ES-I3 (cell line): Measurements from ENCODE around the gene NUAK1.
A peak's percentile ranks its signal among the peaks of the same experiment; 100 is the strongest.

Experiments
- H3K36me3 ChIP-seq: 2 replicates; pipeline ENCODE4 v1.6.1; 2013; ENCODE audit warnings: mild to moderate bottlenecking, low read length, control low read depth, moderate library complexity; ENCODE audit not compliant: insufficient read depth
- H3K4me1 ChIP-seq: 2 replicates; pipeline ENCODE4 v1.6.1; 2013; ENCODE audit warnings: mild to moderate bottlenecking, control low read depth, low read length; ENCODE audit not compliant: insufficient read depth
- H3K9ac ChIP-seq: 2 replicates; pipeline ENCODE4 v1.6.1; 2013; ENCODE audit warnings: low read depth, mild to moderate bottlenecking, low read length, moderate library complexity
- H3K9me3 ChIP-seq: 2 replicates; pipeline ENCODE4 v1.6.1; 2013; ENCODE audit warnings: mild to moderate bottlenecking, low read length, moderate library complexity; ENCODE audit not compliant: control insufficient read depth, insufficient read depth

The NUAK1 gene

GRCh38 chr12:106114447-106115068, 24.2 kb downstream of the NUAK1 start:
- Histone ChIP-seq H3K4me1 (peaks cover 77% of the 10 kb centered on the region), H3K36me3 (no peaks in the 10 kb centered on the region), H3K9ac (no peak overlapping the region; the same call in 1 of the 2 replicates), H3K9me3 (no peaks in the 10 kb centered on the region)

- Histone ChIP-seq H3K9me3 (no peaks in the 10 kb centered on the region), H3K9ac (no peak overlapping the region; the same call in 1 of the 2 replicates), H3K4me1 (peaks cover 77% of the 10 kb centered on the region), H3K36me3 (no peaks in the 10 kb centered on the region)
Measured at GRCh38 chr12:106113824-106114446, 24.8 kb downstream of the NUAK1 start.

- H3K4me1 ChIP-seq = peaks cover 75% of the 10 kb centered on the region
- no peak overlapping the region for H3K9ac ChIP-seq
- no peaks in the 10 kb centered on the region for H3K36me3 ChIP-seq
- H3K9me3 ChIP-seq = no peaks in the 10 kb centered on the region
Measured at GRCh38 chr12:106113446-106113823, 25.3 kb downstream of the NUAK1 start.

- Histone ChIP-seq H3K9me3 (no peaks in the 10 kb centered on the region), H3K4me1 (peaks cover 76% of the 10 kb centered on the region), H3K36me3 (no peaks in the 10 kb centered on the region), H3K9ac (no peak overlapping the region)
Measured at GRCh38 chr12:106113042-106113441, 25.7 kb downstream of the NUAK1 start.

GRCh38 chr12:106112145-106112821, 26.5 kb downstream of the NUAK1 start:
- Histone ChIP-seq H3K9ac (no peak overlapping the region), H3K9me3 (no peaks in the 10 kb centered on the region), H3K4me1 (peaks cover 81% of the 10 kb centered on the region), H3K36me3 (no peaks in the 10 kb centered on the region)

- Histone ChIP-seq H3K9ac (no peak overlapping the region), H3K9me3 (no peaks in the 10 kb centered on the region), H3K4me1 (peaks cover 93% of the 10 kb centered on the region), H3K36me3 (no peaks in the 10 kb centered on the region)
Measured at GRCh38 chr12:106110626-106111300, 28.0 kb downstream of the NUAK1 start.

- Histone ChIP-seq H3K9ac (no peak overlapping the region), H3K4me1 (peaks cover 84% of the 10 kb centered on the region), H3K9me3 (no peaks in the 10 kb centered on the region)
Measured at GRCh38 chr12:106109168-106109910, 29.4 kb downstream of the NUAK1 start.

GRCh38 chr12:106108185-106108835, 30.4 kb downstream of the NUAK1 start:
- Histone ChIP-seq H3K4me1 (peaks cover 75% of the 10 kb centered on the region), H3K36me3 (no peaks in the 10 kb centered on the region), H3K9me3 (no peaks in the 10 kb centered on the region), H3K9ac (0 out of 2 replicates have a peak overlapping the region, but pooled peaks have one; percentile 5)

More at GRCh38 chr12:106109168-106109910, 29.4 kb downstream of the NUAK1 start:
- no peaks in the 10 kb centered on the region for H3K36me3 ChIP-seq

- Histone ChIP-seq H3K9me3 (no peaks in the 10 kb centered on the region), H3K9ac (no peak overlapping the region), H3K36me3 (no peaks in the 10 kb centered on the region), H3K4me1 (peaks cover 68% of the 10 kb centered on the region)
Measured at GRCh38 chr12:106107566-106107965, 31.2 kb downstream of the NUAK1 start.

GRCh38 chr12:106106892-106107291, 31.9 kb downstream of the NUAK1 start:
- H3K4me1 ChIP-seq = peaks cover 61% of the 10 kb centered on the region
- H3K9ac ChIP-seq = no peak overlapping the region
- no peaks in the 10 kb centered on the region for H3K9me3 ChIP-seq
- H3K36me3 ChIP-seq = no peaks in the 10 kb centered on the region

- no peaks in the 10 kb centered on the region for H3K9me3 ChIP-seq
- H3K4me1 ChIP-seq = peaks cover 54% of the 10 kb centered on the region
- no peak overlapping the region for H3K9ac ChIP-seq
- H3K36me3 ChIP-seq = no peaks in the 10 kb centered on the region
Measured at GRCh38 chr12:106106061-106106566, 32.6 kb downstream of the NUAK1 start.

- H3K36me3 ChIP-seq = no peaks in the 10 kb centered on the region; the same call in 1 of the 2 replicates
- no peak overlapping the region for H3K9ac ChIP-seq
- peaks cover 38% of the 10 kb centered on the region for H3K4me1 ChIP-seq
- no peaks in the 10 kb centered on the region for H3K9me3 ChIP-seq
Measured at GRCh38 chr12:106101803-106102202, 37.0 kb downstream of the NUAK1 start.

GRCh38 chr12:106098691-106099200, 40.0 kb downstream of the NUAK1 start:
- Histone ChIP-seq H3K36me3 (peaks cover 3% of the 10 kb centered on the region), H3K9me3 (no peaks in the 10 kb centered on the region), H3K9ac (no peak overlapping the region), H3K4me1 (peaks cover 25% of the 10 kb centered on the region)
